Activated naive CD8-positive, alpha-beta T cell (primary cell): Measurements from ENCODE around the gene PRKAR1A.

Experiments
- H3K27ac Mint-ChIP-seq: one replicate; pipeline ENCODE4 v1.8.0; 2021; ENCODE audit warnings: mixed read lengths
- H3K27me3 Mint-ChIP-seq: one replicate; pipeline ENCODE4 v1.8.0; 2021; ENCODE audit warnings: mixed read lengths
- H3K36me3 Mint-ChIP-seq: one replicate; pipeline ENCODE4 v1.8.0; 2021; ENCODE audit warnings: mixed read lengths
- H3K4me1 Mint-ChIP-seq: one replicate; pipeline ENCODE4 v1.8.0; 2021; ENCODE audit warnings: low read depth, mixed read lengths
- H3K4me3 Mint-ChIP-seq: one replicate; pipeline ENCODE4 v1.8.0; 2021; ENCODE audit warnings: mild to moderate bottlenecking, mixed read lengths
- H3K9me3 Mint-ChIP-seq: one replicate; pipeline ENCODE4 v1.8.0; 2021; ENCODE audit warnings: low read depth, mixed read lengths

Gene PRKAR1A

DNA sequence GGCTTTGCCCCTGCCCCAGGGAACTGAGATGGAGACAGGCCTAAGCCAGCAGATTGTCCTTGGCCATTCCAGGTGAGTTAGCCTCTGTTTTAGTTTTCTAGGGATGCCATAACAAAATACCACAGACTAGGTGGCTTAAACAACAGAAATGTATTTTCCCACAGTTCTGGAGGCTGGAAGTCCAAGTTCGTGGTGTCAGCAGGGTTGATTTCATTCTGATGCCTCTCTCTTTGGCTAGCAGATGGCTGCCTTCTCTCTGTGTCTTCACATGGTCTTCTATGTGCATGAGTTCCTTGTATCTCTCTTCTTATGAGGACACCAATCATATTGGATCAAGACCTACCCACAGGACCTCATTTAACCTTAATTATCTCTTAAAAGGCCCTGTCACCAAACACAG is 76.1 kb downstream of the PRKAR1A start:
- Mint-ChIP-seq H3K9me3 (peaks cover 10% of the 10 kb centered on the region), H3K4me3 (no peak overlapping the region), H3K36me3 (peaks cover 2% of the 10 kb centered on the region), H3K27ac (no peak overlapping the region), H3K4me1 (no peaks in the 10 kb centered on the region), H3K27me3 (peaks cover 17% of the 10 kb centered on the region)

DNA sequence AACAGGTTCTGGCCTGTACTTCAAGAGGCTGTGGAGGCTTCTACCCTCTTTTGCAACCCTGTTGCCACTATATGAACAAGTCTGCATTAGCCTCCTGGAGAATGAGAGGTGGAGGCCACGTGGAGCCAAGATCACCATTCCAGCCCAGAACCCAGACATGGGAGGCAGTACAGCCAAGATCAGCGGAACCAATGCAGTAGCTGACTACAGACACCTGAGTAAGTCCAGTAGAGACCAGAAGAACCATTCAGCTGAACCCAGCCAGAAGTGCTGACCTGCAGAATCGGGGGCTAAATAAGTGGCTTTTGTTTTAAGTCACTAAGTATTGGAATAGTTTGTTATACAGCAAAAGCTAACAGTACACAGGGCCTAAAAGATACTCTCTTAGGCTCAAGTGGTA is 76.9 kb downstream of the PRKAR1A start:
- Mint-ChIP-seq H3K9me3 (peaks cover 10% of the 10 kb centered on the region), H3K27ac (no peak overlapping the region), H3K27me3 (peaks cover 22% of the 10 kb centered on the region), H3K36me3 (peaks cover 2% of the 10 kb centered on the region), H3K4me1 (no peaks in the 10 kb centered on the region), H3K4me3 (no peak overlapping the region)

DNA sequence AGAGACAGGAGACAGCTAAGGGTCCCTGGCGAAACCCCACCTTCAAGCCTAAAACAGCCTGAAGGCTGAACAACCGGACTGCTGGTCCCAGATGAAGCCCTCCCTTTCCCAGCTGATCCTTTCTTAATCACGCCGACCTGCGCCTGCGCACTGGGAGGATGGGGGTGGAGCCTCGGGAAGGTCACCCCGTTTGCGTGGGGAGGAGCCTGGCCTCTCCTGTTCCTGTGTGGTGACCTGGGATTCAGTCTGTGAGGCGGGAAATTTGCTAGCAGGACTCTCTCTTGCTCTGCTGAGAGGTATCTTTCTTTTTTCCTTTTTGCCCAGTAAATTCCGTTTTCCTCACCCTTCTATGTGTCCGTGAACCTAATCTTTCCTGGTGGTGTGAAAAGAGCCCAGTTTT is 79.4 kb downstream of the PRKAR1A start:
- peaks cover 2% of the 10 kb centered on the region for H3K36me3 Mint-ChIP-seq
- no peak overlapping the region for H3K27ac Mint-ChIP-seq
- peaks cover 29% of the 10 kb centered on the region for H3K27me3 Mint-ChIP-seq
- no peak overlapping the region for H3K4me3 Mint-ChIP-seq
- peaks cover 10% of the 10 kb centered on the region for H3K9me3 Mint-ChIP-seq
- H3K4me1 Mint-ChIP-seq, result peaks cover 17% of the 10 kb centered on the region

DNA sequence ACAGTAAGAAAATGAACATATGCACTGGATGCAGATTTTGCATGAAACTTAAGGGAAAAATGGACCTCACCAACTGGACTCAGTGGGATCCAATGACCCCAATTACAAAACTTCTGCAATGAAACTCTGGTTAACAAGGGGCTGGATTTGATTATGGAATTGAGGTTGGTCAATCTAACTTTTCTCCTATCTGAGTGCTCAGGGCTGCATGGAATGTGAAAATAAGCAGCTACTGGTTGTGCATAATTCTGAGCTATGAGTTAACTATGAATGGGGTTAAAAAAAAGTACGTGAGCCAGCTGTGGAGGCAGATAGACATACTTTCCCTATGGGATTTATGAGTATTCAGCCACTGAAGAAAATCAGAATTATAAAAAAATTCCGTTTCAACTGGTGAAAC is 79.8 kb downstream of the PRKAR1A start:
- Mint-ChIP-seq H3K27ac (no peak overlapping the region), H3K9me3 (peaks cover 10% of the 10 kb centered on the region), H3K4me1 (peaks cover 18% of the 10 kb centered on the region), H3K4me3 (no peak overlapping the region), H3K27me3 (peaks cover 31% of the 10 kb centered on the region), H3K36me3 (peaks cover 2% of the 10 kb centered on the region)

DNA sequence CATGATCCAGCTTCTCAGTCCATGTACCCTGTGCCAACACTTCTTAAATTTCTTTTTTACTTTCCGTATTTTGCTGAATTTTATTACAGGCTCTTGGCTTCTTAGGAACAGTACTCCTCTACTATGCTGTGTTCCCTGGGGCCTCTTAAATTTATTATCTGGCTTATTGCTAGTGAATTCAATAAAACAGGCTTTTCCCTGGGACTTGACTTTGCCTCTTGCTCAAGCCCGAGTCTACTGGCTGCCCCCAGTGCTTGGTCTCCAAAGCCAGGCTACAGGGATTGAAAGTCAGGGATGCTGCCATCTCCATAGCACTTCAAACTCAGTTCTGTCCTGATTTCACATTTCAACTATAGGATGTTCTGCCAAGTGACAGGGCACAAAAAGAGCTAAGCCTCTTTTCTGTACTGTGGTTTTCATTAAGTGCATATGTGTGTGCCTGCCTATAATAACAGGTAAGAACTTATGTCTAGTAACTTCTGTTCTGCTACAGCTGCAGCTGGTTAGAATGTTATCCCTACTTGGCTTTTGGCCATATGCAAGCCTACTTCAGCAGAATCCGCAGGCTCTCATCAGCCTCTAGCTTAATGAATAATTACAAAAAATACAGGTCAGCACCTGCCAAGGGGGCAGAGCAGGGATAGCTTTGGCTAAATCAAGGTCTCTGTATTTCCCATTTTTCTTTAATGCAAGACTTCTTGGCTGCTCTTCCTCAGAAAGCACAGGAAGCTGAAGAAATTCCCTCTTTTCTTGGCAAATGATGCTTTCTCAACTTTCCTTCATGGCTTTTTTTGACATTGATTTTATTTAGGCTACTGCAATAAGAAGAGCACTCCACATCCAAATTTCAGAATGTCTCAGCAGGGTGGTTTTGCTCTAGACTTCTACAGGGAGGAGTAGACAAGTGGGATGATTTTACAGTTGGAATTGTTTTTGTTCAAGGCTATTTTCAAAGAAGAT is 80.7 kb downstream of the PRKAR1A start:
- Mint-ChIP-seq H3K27me3 (peaks cover 22% of the 10 kb centered on the region), H3K27ac (no peak overlapping the region), H3K9me3 (peaks cover 7% of the 10 kb centered on the region), H3K36me3 (no peaks in the 10 kb centered on the region), H3K4me3 (no peak overlapping the region), H3K4me1 (peaks cover 18% of the 10 kb centered on the region)

DNA sequence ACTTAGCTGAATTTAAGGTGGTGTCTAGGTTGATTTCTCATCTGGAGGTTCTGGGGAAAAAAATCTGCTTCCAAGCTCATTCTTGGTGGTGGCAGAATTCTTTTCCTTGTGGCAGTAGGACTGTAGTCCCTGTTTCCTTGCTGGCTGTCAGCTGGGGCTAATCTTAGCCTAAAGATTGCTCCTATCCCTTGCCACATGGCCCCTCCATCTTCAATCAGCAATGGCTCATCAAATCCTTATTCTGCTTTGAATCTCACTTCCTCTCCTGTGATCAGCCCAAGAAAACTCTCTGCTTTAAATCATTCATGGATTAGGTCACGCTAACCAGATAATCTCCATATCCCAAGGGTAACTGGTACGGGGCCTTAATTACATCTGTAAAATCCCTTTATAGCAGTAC is 82.3 kb downstream of the PRKAR1A start:
- Mint-ChIP-seq H3K27me3 (peaks cover 37% of the 10 kb centered on the region), H3K4me1 (peaks cover 19% of the 10 kb centered on the region), H3K4me3 (no peak overlapping the region), H3K36me3 (no peaks in the 10 kb centered on the region), H3K27ac (no peak overlapping the region), H3K9me3 (no peaks in the 10 kb centered on the region)

DNA sequence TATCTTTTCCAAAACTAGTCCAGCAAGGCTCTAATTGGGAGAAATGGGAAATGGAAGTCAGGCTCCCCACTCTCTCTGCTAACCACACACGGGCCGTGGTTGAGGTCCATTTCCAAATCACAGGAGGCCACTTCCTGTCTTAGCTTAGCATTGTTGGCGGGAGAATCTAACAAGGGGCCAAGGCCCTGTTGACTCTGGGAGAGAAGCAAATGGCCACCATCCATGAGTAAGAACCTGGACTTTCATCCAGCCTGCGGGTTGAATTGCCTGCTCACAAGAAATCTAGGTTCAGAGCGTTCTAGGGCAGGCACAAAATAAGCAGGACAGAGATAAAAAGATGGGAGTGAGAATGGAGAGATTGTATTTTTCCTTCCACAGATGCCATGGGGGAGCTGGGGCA is 83.3 kb downstream of the PRKAR1A start:
- peaks cover 40% of the 10 kb centered on the region for H3K27me3 Mint-ChIP-seq
- H3K9me3 Mint-ChIP-seq, result no peaks in the 10 kb centered on the region
- H3K36me3 Mint-ChIP-seq, result no peaks in the 10 kb centered on the region
- H3K4me1 Mint-ChIP-seq, result peaks cover 22% of the 10 kb centered on the region
- H3K27ac Mint-ChIP-seq, result no peak overlapping the region
- H3K4me3 Mint-ChIP-seq, result no peak overlapping the region

DNA sequence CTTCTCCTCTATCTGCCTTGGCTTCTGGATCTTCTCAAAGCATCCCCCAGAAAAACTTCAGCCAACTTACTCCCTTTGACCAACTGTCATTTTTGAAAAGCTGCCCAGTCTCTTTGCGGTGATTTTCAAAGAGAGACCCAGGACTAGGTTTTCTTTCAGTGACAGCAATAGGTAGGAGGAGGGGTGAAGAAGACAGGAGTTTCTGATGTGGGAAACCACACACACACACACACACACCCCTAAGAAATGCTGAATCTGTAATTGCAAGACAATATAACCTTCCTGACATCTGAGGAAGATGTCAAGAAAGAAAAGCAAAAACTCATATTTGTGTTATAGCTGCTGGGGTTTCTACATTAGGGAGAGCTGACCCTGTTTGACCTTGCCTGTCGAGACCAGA is 83.8 kb downstream of the PRKAR1A start:
- no peaks in the 10 kb centered on the region for H3K9me3 Mint-ChIP-seq
- no peak overlapping the region for H3K27ac Mint-ChIP-seq
- H3K27me3 Mint-ChIP-seq, result peaks cover 40% of the 10 kb centered on the region

DNA sequence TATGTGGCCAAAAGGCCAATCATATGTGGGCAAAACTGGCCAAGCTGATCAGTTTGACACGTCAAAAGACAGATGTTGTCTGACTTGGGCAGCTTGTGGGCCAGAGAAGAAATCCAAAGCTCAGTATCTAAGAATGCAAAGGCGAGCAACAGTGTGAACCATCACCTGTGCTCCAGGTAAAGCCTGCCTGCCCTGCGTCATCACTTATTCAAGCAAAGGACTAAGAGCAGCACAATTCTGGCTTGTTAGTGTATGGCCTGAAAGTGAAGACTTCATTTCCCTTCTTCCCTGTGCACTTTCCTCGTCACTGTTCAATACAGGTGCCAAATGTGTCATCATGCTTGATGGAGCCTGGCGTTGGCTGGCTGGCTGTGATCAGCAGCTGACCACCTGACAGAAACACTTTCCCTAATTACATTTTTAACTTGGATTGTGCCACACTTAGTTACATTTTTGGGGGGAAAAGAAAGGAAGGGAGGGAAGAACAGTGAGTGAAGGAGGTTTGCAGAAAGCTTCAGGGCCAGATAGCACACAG is 84.2 kb downstream of the PRKAR1A start:
- H3K4me3 Mint-ChIP-seq, result no peak overlapping the region
- H3K4me1 Mint-ChIP-seq, result peaks cover 22% of the 10 kb centered on the region
- H3K36me3 Mint-ChIP-seq, result no peaks in the 10 kb centered on the region
- H3K27me3 Mint-ChIP-seq, result peaks cover 40% of the 10 kb centered on the region
- no peaks in the 10 kb centered on the region for H3K9me3 Mint-ChIP-seq
- H3K27ac Mint-ChIP-seq, result no peak overlapping the region

More for the DNA sequence above, 83.8 kb downstream of the PRKAR1A start:
- Mint-ChIP-seq H3K36me3 (no peaks in the 10 kb centered on the region), H3K4me3 (no peak overlapping the region), H3K4me1 (peaks cover 22% of the 10 kb centered on the region)

DNA sequence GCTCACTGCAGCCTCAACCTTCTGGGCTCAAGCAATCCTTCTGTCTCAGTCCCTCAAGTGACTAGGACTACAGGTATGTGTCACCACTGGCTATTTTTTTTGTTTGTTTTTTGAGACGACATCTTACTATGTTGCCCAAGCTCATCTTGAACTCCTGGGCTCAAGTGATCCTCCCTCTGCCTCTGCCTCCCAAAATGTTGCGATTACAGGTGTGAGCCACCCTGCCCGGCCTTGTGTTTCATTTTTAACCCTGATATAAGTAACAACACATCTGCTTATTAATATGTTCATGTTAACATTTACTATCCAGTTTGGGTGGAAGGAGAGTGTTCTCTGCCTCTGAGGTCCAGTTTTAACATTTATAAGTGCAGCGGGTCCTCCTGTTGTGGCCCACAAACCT is 85.8 kb downstream of the PRKAR1A start:
- Mint-ChIP-seq H3K4me3 (no peak overlapping the region), H3K9me3 (no peaks in the 10 kb centered on the region)

DNA sequence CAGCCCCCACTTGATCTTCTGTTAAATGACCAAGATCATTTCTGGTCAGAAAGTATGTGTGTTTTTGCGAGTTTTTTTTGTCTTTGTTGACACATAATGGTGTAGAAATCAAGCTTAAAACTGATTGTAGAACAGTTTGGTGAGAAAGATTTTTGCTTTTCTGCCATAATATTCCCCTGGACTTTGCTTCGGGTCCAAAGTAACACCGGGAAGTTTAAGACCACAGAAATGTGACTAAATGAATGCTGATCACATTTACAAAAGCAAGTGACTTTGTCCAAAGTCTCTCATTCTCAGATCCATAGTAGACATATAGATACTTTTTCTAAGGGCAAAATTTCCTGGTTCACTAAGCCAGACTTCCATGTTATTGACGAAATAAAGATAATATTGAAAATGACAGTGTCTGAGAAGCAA is 86.3 kb downstream of the PRKAR1A start:
- H3K9me3 Mint-ChIP-seq, result no peaks in the 10 kb centered on the region
- H3K4me3 Mint-ChIP-seq, result no peak overlapping the region
- H3K36me3 Mint-ChIP-seq, result no peaks in the 10 kb centered on the region
- peaks cover 49% of the 10 kb centered on the region for H3K27me3 Mint-ChIP-seq
- H3K27ac Mint-ChIP-seq, result no peak overlapping the region
- peaks cover 22% of the 10 kb centered on the region for H3K4me1 Mint-ChIP-seq

More for the DNA sequence above, 85.8 kb downstream of the PRKAR1A start:
- Mint-ChIP-seq H3K36me3 (no peaks in the 10 kb centered on the region), H3K27ac (no peak overlapping the region), H3K27me3 (peaks cover 47% of the 10 kb centered on the region), H3K4me1 (peaks cover 22% of the 10 kb centered on the region)

DNA sequence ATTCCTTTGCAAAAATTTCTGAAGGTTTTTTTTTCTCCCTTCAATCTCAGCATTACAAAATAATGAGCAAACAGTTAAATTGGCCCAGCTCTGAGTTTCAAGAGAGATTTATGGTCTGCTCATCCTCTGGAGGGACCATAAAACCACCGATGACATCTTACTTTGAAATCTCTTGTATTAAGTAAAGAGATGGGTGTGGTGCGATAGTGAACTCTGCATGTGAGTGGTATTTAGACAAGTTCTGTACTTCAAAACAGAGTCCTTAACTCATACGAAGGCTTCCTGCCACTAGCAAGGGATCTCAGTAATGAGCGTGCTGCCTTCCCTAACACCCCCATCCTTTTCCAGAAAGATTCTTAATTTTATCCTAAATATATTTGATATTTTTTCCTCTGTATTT is 86.9 kb downstream of the PRKAR1A start:
- Mint-ChIP-seq H3K36me3 (no peaks in the 10 kb centered on the region), H3K27me3 (peaks cover 48% of the 10 kb centered on the region), H3K4me1 (peaks cover 22% of the 10 kb centered on the region), H3K4me3 (peak overlapping the region; percentile 21), H3K9me3 (no peaks in the 10 kb centered on the region), H3K27ac (no peak overlapping the region)

DNA sequence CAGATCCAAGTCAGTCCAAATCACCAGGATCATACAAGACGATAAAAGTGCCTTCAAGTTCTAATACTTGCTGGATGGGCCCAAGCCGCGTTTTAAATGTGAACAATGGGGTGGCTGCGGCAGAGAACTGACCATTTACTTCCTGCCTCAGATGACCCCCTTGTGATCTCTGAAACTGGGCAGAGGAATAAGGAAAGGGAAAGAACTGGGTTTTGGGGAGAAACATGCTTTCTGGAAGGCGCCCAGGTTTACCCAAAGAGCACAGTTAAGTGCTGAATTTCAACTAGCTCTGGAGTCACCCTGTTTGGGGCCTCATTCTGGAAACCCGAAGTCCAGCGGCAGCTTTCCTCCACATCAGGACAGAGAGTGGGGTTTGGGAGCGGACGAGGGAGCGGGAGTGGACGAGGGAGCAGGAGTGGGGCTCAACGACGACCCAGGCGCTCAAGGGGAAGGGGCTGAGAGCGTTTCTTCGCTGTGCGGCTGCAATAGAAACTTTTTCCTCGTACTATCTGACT is 87.4 kb downstream of the PRKAR1A start:
- no peaks in the 10 kb centered on the region for H3K9me3 Mint-ChIP-seq
- H3K27me3 Mint-ChIP-seq, result peaks cover 48% of the 10 kb centered on the region
- H3K27ac Mint-ChIP-seq, result no peak overlapping the region
- peak overlapping the region; percentile 85 for H3K4me3 Mint-ChIP-seq
- H3K4me1 Mint-ChIP-seq, result peaks cover 22% of the 10 kb centered on the region
- no peaks in the 10 kb centered on the region for H3K36me3 Mint-ChIP-seq

DNA sequence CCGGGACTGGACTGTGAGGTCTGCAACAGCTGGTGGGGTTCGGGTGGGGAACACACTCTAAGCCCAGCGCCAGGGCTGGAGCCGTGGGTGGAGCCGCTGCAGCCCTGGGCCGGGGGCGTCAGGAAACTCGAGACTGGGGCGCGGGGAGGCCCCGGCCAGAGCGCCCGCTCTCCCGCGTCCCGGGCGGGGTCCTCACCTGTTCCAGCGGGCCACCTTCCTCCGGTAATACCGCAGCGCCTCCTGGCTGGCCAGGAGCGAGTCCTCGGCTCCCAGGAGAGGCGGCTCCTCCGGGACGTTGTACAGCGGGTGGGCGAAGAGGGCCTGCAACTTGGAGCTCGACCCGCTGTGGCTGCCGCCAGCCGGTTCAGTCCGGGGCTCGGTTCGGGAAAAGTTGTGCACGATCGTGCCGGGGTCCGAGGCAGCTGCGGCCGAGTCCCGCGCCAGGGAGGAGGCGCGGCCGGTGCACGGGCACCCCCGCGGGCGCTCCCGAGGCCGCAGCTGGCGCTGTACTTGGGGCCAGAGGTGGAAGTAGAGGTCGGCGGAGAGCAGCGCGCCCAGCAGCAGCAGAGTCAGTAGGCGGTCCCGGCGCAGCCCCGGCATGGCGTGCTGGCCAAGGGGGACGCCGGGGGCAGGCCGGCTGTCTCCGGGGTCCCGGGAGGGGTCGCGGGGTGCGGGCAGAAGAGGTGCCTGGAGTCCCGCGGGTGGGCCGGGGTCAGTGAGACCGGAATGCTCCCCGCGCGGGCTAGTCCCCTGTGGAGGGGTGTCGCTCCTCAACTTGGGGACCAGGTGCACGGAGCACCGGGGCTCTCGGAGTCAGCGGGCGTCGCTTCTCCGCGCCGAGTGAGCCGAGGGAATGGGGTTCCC is 88.1 kb downstream of the PRKAR1A start:
- peaks cover 18% of the 10 kb centered on the region for H3K4me1 Mint-ChIP-seq
- H3K36me3 Mint-ChIP-seq, result no peaks in the 10 kb centered on the region
- peak overlapping the region; percentile 85 for H3K4me3 Mint-ChIP-seq
- no peaks in the 10 kb centered on the region for H3K9me3 Mint-ChIP-seq
- H3K27me3 Mint-ChIP-seq, result peaks cover 45% of the 10 kb centered on the region
- H3K27ac Mint-ChIP-seq, result no peak overlapping the region
